LHCN-M2 (cell line): ENCODE data around the gene PCSK5. TPM values are rescaled to one million over a fixed set of nuclear protein-coding genes. Genes with fewer than 3 reads are reported as not detected.
A peak's percentile ranks its signal among the peaks of the same experiment; 100 is the strongest.
"Not testable (repeated sequence)": the region's sequence is repeated elsewhere in the genome, so short reads cannot be mapped to it uniquely, and the experiment has no call there.

Experiments used
- DNase-seq: peaks from one replicate; pipeline ENCODE4 v3.0.0-alpha.2; 2012; ENCODE audit warnings: low read depth
- total RNA-seq: library from RNA; depleted of rRNA; stranded (reverse); fragments of >200 nt; gene quantifications from 2 replicates; pipeline ENCODE4 v1.2.3, GENCODE V29; 2014

Gene PCSK5
- total RNA-seq, 1 experiment from 2014 or later, result 11.9 TPM

DNA sequence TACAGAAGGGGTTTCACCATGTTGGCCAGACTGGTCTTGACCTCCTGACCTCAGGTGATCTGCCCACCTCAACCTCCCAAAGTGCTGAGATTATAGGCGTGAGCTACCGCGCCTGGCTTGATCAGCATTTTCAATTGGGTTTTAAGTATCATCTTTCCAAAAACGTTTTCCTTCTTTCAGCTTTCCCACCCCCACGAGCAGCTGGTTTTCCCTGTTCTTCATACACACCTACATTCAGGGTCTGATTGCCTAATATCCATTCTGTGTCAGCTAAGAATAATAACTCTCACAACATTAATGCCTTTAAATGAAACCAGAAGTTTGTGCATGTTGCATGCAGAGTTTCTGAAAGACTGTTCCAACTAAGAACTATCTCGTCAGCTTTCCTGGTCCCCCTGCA lies 465.4 kb downstream of the PCSK5 start:
- no peak for DNase-seq

DNA sequence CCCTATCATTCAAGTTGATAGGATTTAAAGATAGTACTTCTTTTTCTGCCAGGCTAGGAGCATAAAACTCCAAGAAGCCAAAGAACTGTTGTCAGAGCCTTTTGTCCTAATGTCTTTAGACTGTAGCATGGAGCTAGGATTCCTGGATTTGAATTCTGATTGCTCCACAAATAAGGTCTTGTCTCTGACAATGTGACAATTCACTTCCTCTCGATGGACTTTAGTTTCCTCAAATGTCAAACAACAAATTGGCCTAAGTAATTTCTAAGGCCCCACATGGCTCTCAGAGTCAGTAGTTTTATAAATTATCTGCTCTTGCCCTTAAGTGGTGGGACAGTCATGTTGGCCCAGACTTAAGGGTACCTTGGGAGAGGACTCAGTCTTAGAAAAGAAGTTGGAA lies 467.1 kb downstream of the PCSK5 start:
- no peak for DNase-seq

DNA sequence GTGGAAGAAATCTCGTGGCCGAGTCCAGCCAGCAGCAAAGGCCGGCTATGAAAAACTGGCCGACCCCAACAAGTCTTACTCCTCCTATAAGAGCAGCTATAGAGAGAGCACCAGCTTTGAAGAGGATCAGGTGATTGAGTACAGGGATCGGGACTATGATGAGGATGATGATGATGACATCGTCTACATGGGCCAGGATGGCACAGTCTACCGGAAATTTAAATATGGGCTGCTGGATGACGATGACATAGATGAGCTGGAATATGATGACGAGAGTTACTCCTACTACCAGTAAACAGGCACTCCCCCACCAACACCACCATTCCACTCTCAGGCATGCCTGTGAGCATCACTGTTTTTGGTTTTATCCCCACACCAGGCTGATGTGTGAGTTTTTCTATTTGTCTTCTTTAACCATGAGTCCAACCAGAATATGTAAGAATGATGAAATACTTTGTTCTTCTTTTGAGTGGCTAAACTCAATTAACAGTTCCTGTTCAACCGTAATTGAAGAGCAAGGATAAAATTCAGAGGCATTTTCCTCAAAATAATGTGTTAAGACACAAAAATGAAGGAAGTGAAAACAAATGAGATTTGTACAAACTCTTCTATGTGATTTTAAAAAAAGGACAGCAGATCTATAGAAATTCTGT lies 468.3 kb downstream of the PCSK5 start:
- DNase-seq, result no peak

DNA sequence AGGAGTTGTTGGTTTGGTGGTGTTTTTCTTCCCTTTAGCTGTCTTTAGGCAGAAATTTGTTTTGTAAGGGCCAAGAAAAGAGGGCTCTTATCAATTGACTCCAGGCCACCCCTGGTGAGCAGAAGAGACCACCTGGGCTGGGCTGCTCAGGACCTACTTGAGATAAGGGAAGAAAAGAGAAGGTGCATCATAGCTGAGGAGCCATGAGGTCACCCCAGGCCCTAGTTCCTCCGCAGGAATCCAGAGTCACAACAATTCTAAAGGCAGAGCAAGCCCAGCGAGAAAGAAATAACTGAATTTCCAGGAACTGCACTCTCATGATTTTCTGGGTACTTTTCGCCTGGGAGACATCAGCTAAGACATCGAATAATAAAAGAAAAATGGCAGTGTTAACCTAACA lies 468.9 kb downstream of the PCSK5 start:
- DNase-seq, result no peak

DNA sequence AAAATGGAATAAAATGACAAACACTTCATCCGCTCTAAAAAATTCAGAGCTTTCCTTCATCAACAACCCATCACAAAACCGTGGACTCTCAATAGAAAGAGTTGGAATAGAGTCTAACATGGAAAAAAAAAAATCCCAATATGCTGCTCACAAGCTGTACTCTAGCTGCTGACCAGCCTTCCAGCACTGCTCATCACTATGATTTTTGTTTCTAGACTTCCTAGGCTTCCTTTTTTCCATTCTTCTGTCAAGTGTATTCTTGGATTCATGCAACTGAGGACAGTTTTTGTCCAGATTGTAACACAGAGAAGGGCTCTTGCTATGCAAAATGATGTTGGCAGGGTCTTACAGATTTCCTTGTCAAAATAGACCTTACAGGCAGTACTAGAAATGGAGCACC lies 469.3 kb downstream of the PCSK5 start:
- no peak for DNase-seq

DNA sequence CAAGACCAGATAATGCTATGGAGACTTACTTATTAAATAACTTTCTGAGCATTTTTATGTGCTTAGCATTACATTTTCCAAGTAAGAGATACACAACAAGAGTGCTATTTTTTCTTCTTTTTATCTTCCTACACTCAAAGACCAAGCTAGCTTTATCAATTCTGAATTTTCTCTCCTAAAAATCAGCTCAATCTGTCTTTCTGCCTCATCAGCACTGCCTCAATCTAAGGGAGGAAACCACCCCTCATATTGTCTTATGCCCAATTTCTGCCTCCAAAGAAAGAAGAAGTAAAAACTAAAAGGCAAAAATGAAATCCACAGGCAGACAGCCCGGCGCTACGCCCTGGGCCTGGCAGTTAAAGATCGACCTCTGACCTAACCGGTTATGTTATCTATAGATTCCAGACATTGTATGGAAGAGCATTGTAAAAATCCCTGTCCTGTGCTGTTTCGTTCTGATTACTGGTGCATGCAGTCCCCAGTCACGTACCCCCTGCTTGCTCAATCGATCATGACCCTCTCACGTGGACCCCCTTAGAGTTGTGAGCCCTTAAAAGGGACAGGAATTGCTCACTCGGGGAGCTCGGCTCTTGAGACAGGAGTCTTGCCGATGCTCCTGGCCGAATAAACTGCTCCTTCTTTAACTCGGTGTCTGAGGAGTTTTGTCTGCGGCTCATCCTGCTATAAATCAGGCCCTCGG lies 472.0 kb downstream of the PCSK5 start:
- DNase-seq, result not testable (repeated sequence)

DNA sequence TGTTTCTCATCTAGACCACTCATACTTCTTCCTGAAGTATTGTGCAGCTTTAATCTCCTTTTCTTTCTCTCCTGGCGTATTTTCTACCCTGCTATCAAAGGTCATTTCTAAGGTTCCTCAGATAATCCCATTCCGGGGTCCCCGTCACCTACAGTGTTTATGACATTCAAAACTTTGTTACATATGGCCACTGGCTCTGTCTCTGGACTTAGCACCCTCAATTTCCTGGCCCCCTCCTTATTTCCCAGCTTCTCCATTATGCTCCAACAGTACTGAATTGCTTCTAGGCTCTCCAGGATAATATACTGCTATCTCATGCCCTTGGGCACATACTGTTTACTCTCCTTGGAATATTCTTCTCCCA lies 472.5 kb downstream of the PCSK5 start:
- no peak for DNase-seq

DNA sequence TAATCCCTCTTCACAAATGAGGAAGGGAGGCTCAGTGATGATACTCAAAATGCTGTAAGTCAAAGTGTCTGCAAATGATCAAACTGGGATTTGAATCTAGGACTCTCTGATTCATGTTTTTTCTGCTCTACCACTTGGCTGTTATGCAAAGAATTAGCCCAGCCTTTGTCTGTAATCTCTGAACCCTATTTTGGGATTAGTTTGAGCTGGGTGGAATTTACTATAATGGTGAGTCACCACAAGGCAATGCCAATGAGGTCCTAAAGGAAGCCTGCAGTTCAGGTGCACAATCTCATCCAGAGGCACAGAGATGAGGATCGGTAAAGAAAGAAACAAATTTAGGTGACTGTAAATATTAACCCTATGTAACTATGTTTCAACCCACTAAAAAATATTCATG lies 474.6 kb downstream of the PCSK5 start:
- DNase-seq, result peak; percentile 38

DNA sequence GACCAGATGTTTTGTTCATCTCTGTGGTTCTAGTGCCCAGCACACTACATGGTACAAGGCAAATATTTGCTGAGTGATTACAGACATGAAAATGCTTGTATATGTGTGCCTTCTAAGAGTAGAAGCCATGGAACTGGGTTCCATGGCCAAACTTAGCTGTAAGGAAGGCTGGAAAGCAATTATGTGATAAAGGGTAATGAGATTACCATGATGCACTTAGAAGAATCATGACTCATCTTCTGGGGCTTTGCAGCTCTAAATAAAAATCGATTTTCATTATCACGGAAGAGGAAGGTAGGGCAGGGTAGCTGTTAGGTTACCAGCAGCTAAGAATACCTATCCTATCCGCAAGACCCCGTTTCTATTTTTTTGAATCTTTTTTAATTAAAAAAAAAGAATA lies 475.8 kb downstream of the PCSK5 start:
- no peak for DNase-seq

DNA sequence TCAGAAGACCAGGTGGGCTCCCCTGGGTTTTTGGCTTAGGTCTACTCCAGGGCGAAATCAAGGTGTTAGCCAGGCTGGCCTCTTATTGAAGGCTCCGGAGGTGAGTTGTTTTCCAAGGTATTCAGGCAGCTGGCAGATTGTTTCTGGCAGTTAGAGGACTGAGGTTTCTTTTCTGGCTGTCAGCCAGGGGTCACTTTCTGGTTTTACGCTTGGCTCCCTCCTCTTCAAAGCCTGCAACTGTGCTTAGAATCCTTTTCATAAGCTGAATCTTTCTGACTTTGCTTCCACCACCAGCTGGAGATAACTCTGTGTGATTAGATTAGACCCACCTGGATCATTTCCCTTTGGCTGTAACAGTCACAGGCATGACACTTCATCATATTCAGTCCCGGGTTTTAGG lies 479.1 kb downstream of the PCSK5 start:
- DNase-seq, result peak; percentile 5

DNA sequence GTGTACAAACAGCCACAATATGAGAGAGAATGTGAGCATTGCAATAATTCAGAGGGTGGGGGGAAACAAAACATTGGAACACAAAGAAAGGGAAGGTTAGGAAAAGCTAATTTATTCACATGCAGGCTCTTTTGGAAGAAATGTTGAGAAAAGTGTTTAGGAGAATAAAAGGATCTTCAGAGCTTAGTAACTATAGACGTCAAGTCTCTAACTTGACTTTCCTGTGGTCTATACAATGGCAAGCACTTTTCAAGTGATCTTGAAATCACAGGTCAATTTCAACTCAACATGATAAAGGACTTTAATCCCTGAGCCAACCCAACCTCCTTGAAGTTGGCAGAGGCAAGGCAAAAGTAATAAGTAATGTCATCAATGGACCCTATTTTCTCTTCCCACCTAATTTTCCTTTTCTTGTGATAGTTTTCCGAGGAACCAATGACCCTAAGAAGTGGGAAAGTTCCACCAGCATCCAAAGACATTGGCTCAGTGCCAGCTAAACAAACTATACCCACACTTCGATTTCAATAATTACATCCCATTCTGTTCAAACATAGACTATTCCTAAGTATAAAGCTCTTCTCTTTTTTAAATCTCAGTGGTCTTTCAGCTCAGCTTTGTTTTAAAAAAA lies 480.0 kb downstream of the PCSK5 start:
- DNase-seq, result no peak

DNA sequence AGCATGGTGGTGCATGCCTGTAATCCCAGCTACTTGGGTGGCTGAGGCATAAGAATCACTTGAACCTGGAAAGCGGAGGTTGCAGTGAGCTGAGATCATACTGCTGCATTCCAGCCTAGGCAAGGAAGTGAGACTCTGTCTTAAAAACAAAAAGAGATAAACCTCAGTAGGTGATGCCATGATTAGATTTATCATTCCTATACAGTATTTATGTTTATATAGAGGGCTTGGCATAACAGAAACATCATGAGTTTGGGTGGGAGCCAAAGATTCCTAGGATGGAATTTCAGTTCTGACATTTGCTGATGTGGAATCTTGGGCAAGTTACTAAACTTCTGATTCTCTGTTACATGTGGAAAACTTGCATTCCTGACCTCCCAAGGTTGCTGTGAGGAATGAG lies 481.4 kb downstream of the PCSK5 start:
- peak; percentile 6 for DNase-seq

DNA sequence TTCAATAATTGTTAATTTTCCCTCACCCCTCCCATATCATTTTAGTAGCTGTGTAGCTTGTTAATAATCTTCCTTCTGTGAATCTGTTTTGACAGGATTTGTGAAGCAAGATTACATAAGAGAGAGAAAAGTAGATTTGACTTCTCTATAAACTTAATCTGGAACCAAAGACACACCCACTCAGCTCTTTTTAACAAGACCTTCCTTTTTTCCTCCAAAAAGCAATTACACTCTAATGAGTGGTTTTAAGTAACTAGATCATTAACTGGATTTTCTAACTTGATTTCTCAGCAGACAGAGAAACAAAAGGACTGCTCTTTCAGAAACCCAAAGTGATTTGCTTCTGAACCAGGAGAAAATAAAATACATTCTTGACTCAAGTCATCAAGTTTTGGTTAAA lies 481.9 kb downstream of the PCSK5 start:
- no peak for DNase-seq

DNA sequence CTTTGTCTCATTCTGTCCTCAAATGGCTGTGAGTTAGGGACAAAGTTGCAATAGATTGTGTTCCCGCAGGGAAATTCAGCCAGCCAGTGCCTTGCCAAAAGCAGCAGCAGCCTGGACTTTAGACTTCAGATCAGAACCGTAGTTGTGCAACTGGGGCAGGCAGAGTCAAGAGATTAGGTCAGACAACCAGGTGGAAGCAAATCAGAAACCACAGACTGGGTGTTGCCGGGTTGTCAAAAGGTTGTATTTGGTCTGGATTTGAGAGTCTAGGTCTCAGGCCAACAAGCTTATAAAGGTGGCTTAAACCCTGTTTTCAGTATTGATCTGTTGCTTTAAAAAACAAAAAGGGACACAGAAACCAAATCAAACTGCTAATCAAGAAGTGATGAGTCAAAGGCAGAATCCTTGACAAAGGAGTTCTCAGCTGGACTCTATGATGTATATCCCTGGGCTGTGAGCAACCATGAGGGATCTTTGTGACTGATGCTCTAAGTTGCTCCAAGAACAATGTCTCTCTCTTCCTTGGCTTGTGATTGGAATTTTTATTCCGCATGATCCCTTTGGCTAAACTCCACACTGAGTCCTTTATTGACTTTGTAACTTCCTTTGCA lies 482.8 kb downstream of the PCSK5 start:
- peak; percentile 3 for DNase-seq

DNA sequence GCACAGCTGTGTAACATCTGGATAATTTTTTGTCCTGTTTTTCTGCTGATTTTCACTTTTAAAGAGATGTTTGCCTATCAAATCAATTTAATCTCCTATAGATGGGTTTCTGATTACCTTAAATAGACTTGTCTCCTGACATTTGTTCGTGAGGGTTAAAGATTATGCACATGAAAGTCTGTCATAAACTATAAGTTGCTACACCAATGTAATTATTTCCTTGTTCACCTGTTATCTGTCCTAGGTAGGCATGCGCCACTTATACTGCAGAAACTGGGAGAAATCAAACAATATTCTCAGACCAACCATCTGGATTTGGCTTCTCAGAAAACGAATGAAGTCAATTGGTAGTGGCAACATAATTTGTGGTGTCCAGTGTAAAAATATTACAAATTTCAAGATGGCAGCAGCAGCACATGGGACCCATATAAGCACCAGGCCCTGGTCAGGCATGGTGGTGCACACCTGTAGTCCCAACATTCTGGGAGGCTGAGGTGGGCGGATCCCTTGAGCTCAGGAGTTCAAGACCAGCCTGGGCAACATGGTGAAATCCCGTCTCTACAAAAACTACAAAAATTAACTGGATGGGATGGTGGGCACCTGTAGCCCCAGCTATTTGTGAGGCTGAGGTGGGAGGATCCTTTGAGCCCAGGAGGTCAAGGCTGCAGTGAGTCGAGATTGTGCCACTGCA lies 483.5 kb downstream of the PCSK5 start:
- DNase-seq, result no peak

DNA sequence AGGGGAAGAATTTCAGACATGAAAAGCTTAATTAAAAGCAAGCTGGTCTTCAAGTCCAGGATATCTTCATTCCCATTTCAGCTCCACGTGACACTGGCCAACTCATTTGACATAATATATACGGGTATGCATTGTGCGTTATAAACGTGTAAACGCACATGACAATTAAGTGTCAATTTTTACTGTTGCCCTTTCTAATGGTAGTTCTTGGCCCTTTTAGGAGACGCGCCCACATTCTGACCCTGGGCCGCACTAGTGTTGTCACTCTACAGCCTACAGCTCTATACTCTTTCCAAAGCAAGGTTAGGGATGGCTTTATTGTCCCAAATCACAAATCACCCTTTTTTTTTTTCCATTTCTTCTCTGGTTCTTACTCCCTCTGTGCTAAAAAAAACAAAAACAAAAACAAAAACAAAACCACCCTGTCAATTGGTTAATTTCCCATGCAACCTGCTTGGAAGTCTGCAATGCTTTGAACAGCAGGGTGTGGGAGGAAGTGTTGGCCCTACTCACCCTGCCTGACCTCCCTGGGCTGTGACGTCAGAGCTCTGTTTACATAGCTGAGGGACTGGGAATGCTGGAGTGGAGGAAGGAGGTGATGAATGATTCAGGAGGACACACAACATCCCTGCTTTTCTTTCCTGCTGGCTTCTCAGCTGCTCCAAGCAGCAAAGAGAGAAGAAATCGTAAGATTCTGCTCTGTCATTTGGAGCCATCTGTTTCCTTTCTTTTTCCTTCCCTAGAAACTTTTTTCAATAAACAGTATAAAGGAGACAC lies 484.5 kb downstream of the PCSK5 start:
- peak; percentile 83 for DNase-seq

DNA sequence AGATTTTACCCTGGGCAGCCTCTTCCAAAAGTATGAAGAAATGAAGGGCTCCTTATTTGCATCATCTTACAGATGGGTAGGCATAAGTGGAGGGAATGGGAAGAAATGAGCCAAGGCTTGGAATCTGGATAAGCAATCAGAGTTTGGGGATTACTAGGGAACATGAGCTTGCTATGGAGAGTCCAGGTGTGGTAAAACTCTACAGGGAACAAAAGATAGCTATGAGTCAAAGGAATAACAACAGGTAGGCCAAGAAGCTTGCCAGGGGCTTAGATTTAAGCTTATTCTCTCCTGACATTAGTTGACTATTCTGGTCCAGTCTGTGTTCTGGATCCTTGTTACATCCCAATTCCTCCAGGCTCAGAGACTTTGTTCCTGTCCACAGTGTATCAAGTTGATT lies 487.3 kb downstream of the PCSK5 start:
- no peak for DNase-seq

DNA sequence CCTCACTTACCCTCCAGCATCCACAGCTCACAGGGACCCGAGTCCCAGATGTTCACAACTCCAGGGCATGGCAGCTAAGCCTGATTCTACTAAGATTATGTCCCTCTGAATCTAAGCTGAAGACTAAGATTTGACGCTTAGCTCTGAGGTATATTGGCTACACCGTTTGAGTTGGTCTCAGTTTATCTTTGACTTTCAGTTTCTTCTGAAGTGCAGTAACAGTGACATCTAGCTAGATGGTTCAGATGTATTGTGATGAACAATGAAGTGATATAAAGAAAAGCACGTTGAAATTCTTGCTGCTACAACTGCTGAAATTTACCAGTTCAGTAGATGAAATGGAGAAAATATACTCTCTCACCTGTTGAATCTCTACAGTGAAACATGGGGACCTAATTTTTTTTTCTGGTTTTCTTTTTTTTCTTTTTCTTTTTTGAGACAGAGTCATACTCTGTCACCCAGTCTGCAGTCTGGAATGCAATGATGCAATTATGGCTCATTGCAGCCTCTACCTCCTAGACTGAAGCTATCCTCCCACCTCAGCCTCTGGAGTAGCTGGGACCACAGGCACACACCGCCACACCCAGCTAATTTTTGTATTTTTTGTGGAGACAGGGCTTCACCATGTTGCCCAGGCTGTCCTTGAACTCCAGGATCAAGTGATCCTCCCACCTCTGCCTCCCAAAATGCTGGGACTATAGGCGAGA lies 488.0 kb downstream of the PCSK5 start:
- DNase-seq, result no peak

DNA sequence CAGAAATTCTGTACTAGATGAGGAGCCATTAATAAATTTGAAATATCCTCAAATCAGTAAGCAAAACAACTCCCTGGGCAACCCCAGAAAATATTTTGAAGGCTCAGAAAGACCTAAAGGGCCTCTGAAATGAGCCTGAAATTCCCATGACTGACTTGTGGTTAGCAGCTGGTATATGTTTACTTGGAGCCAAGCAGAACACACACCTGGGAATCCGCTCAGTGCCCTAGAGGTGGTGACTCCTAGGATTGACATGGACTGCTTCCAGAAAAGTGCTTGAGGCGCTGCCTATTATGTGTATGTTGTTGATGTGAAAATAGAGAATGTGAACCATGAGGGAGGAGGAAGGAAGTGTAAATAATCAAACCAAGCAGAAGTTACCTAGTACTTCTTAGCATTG lies 489.0 kb downstream of the PCSK5 start:
- DNase-seq, result no peak

DNA sequence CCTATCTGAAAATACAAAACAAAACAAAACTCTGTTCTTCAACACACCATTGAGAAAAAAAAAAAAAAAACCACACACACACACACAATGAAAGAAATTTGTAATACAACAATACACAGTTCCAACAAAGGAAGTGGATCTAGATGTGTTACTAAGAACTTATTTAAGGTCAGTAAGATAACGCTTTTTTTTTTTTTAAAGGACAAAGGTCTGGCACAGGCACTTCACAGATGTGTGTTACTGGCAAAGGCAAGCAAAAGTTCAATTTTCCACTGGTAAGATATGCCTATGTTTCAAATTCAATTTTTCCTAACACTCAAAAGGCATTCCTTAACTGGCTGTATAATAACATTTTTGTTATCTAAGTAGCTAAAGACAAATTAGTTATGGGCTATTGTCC lies 500.2 kb downstream of the PCSK5 start:
- DNase-seq, result no peak
